Measurements from ENCODE around the gene MAOA. TPM values are rescaled to one million over a fixed set of nuclear protein-coding genes. Genes with fewer than 3 reads are reported as not detected.
"Not testable (repeated sequence)": the region's sequence is repeated elsewhere in the genome, so short reads cannot be mapped to it uniquely, and the experiment has no call there.

MAOA gene
- total RNA-seq, 1 donor from 2014 or later = 11.9 TPM

GRCh38 chrX:43663173-43663572 is 7.1 kb downstream of the MAOA start:
- no peak for DNase-seq

DNA sequence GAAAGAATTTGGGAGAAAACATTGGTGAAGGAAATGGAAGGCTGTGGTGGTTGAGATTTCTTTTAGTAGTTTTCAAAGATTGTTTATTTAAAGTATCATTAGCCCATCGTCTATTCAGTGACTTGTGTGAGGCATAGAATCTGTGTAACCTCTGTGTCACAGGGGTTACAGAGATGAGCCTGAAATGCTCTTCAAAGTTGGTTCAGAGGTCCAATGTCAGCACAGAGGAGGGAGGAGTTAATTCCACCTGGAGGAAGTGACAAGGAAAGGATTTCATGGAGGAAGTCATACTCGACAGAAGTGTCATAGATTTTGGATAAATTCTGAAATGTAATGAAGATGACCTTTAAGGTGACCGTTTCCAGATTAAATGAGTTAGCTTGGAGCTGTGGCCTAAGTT is 8.2 kb downstream of the MAOA start:
- DNase-seq = no peak

DNA sequence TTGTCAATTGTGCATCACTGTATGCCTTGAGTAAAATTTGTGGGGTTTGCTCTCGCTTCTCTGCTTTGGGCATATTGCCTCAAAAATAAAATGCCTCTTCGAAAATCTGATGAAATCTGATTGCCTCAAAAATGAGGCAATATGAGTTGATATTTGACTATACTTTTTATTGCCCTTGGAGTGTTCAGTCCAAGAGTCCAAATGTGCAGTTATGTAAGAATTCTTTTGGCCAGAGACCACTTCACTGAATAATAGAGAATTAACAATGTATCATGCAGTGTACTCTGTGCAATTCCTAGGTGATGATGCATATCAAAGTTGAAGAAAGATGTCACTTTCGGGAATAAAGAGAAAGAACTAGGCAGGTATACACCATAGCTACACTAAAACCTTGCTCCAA is 8.6 kb downstream of the MAOA start:
- no peak for DNase-seq

DNA sequence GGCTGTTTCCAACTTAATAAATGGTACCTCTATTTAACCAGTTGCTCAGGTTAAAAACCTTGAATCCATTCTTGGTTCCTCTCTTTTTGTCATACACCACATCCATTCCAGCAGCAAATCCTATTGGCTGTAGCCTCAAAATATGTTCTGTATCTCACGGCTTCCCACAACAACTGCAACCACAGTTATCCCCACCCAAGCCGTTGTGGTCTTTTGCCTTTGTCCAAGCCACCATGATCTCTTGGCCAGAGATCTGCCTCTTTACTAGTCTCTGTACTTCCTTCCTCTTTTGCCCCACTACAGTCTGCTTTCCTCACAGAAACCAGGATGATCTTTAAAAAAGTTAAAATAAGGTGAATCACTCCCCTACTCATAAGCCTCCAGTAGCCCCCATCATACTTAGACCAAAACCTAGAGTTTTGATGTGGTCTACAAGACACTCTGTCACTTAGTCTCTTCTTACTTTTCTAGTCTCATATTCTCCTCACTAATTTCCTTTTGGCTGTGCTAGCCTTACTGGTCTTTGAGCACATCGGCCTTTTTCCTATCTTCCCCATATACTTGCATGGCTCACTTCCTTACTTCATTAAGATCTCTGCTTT is 10.3 kb downstream of the MAOA start:
- no peak for DNase-seq

- not testable (repeated sequence) for DNase-seq
Measured at GRCh38 chrX:43675965-43676628, 20.0 kb downstream of the MAOA start.

GRCh38 chrX:43676971-43677572 is 21.0 kb downstream of the MAOA start:
- no peak for DNase-seq

- no peak for DNase-seq
Measured at GRCh38 chrX:43677993-43678392, 21.9 kb downstream of the MAOA start.

DNA sequence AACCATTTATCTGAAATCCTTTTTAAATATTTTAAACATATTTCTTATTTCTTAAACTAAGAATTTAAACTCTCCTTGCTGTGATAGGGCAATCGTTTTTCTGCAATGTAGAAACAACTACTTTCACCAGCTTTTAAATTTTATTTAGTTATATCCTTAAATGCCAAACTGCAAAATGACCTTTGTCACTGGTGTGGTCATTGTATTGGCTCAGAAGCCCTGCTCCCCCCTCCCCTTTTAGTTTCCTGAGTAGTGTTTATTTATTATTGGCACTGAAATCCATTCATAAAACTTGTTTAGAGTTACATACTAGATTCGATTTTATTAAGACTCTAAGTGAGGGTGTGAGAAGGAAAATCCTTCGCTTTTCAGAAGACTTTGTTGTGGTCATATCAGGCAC is 23.0 kb downstream of the MAOA start:
- DNase-seq = no peak

DNA sequence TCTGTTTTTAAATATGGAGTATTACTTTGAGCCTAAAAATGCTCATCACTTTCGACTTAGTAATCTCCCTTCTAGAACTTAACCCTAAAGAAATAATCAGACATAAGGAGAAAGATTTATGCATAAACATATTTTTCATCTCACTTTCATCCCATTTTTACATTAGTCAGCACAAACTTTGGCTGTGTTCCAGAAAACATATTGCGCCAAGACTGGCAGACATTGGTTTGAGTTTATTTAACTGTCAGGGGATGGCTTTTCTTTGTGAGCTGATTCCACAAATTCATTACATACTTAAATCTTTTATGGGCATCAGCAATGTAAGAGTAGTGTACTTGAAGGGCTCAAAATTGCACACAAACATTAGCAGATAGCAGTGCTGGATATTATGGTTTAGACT is 23.7 kb downstream of the MAOA start:
- no peak for DNase-seq

DNA sequence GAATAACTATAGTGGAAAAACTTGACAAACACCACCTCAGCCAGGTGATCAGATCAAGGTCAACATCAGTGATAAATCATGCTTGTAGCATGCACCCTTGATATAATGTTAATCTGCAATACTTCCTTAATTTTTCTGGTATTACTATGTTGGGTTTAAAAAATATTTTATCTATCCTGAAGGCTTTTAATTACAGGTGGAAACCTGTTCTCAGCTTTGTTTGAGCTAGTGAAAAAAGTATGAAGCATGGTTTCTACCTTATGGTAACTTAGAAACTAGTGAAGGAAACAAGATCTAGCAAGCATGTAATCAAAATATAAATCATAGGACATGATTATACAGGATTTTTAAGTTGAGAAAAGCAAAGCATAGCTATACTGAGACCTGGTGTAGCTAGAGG is 26.6 kb downstream of the MAOA start:
- DNase-seq = no peak

DNA sequence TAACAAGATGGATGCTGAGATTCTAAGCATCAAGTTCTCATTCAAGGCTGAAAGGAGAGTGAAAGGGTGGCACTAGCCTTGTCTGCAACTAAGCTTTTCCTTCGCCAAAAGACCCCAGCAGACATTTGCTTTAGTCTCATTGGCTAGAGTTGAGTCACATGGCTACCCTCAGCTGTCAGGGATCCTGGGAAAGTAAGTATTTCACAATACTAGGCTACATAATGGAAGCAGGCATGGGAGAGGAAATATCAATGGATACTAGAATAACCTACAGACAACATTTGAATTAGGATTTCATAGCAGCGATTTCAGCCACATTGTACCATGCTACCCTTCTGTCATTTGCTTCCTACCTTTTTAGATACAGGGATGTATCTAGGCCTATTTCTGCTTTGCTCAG is 29.1 kb downstream of the MAOA start:
- no peak for DNase-seq

DNA sequence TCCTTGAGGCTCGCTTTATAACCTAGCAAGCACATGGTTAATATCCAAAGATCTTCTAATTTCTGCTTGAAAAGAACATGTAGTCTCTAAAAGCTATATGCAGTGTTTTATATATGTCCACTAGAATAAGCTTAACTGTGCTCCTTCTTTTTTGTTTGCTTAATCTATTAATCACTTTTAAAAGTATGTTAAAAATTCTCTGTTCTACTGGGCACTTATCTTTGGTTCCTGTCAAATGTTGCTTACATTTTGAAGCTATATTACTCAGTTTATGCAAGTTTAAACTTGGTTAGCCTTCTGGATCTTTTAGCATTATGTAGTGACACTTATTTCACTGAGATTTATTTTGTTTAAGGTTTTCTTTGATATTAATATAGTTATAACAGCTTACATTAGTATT is 32.5 kb downstream of the MAOA start:
- DNase-seq = no peak

DNA sequence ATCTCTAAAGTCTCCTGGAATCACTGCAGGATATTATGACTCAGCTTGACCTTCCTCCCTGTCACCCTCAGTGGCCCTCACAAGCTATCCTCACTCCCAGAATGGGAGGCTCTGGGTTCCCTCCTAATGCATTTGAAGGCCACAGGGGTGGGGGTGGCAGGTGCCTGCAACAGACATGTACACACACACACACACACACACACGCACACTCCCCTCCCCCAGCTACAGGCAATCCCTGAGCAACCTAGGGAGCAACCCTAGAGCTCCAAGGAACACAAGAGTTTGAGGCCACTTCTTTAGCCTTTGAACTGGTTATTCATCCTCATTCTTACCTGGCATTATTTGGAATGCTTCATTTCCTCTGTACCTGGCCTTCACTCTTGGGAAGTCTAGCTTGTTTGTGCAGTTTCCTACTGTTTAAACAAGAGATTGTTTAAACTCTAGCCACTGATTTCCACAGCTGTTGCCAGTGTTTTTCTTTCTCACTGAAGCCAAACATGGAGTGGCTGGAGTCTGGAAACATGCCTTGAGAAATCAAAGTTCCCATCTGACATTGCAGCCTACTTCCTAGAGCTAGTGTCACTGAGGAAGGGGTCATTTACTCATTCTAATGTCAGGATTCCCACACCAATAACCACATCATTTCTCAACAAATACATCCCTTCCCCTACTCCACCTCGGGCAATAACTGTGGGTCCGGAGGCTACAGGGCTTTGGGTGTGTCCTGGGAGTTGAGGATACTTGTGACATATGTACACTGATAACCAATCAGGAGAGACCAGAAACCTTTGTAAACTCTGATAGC is 37.7 kb downstream of the MAOA start:
- no peak for DNase-seq

DNA sequence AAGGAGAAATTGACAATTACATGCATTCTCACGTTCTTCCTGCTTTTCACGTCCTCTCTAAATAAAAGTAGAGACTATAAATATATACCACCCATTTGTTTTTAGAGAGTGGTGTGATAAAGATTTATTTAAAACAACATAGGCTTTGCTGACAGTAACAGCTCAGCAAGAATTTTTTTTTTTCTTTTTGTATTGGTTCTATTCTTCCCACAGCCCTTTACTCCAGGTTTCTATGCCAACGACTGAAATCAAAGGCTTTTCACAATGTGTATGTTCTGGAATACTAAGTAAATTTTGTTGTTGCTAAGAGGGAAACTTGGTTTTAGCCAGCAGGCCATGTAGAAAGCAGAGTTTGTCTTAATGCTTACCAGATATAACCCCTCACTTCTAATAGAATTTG is 43.4 kb downstream of the MAOA start:
- no peak for DNase-seq

- DNase-seq = no peak
Measured at GRCh38 chrX:43702079-43702524, 46.0 kb downstream of the MAOA start.

- no peak for DNase-seq
Measured at GRCh38 chrX:43702660-43703059, 46.6 kb downstream of the MAOA start.

DNA sequence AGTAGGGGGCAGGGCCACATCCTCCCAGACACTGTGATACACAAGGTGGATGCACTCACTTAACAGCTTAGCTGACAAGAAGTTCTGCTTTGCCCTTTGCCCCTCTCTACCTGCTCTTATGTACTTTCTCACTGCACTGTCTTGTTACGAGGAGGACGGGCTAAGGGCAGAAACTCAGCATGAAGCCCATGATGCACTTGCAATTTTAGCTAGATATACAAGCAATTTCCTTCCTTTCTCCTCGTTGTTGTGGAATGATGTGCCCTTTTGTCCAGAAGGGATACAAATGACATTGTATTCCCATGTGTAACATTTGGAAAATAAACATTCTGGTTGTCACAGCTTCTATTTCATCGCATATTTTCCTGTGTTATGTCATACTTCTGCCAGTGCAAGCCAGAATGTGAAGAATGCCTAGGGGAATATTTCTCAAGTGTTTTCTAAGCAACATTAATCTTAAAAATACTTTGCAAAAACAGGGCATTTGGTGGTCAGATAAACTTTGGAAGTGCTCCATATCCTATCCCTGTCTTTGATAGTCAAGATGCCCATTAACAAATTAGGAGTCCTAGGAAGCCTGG is 47.2 kb downstream of the MAOA start:
- DNase-seq = no peak

GRCh38 chrX:43706786-43707370 is 50.8 kb downstream of the MAOA start:
- no peak for DNase-seq

DNA sequence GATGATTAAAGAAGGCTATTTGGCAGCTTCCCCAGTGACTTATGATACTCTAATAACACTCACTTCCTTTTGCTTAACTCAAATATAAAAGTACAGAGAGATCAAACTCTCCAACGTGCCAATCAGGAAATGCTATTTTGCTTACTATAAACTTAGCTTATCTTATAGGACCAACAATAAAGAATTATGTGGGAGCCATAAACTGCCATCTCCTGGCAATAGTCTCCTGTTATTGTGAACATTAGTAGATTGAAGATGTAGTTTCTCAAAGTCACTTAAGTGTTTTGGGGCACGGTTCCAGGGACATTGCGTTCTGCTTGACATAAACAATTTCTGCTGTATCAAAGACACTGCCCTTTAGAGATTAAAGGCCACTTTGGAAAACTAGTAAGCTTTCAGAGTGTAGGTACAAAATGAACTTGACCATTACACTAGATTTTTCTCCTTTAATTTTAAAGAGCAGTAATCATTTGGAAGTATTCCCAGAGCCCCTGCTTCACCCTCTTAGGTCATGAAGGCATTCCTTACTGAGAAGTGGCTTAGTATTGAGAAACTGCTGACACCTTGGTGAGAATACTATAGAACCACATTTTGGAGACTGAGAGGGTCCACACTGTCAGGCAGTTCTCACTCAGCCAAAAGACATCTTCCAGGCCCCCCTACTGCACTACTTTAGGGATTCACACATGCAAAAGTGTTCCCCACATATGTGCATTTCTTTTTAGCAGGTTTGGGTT is 51.9 kb downstream of the MAOA start:
- DNase-seq = no peak

DNA sequence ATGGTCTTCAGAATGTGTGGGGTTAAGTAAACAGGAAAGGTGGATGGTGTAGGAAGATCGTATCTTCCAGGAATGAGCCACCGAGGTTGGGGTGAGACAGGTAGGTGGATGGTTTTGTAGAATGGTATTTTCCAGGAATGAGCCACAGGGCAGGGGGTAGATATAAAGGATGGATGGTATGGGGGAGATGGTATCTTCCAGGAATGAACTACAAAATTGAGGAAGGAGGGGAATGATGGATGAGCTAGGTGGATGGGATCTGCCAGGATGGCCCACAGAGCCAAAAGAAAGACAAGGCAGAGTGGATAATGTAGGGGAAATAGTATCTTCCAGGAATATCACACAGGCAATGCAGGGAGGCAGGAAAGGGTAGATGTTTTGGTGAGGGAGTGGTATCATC is 60.0 kb downstream of the MAOA start:
- no peak for DNase-seq

DNA sequence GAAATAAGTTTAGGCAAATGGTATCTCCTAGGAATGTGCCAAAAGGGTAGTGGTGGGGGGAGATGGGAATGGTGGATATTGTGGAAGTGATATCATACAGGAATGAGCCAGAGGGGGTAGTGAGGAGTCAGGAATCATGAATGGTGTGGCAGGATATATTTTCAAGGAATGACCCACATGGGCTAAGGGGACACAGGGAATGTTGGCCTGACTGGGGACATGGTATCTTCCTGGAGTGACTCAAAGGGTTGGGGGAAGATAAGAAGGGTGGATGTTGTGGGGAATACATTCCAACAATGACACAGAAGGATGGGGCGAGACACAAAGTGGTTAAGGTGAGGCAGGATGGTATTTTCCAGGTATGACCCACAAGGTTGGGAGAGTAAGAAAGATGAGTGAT is 60.6 kb downstream of the MAOA start:
- no peak for DNase-seq

DNA sequence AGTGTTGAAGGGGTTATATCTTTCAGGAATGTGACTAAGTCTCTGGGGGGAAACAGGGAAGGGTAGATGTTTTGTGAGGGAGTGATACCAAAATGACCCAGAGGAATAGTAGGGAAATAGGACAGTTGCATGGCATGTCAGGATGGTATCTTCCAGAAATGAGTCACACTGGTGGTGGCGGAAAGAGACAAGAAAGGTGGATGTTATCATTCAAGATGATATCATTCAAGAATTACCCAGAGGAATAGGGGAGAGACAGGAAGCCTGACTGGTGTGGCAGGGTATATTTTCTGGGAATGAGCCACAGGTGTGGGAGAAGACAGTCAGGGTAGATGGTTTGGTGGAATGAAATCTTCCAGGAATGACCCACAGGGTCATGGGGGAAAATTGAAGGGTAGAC is 61.1 kb downstream of the MAOA start:
- no peak for DNase-seq

All from occipital lobe (tissue), 2 donors.